SK-N-SH (cell line): ENCODE data around the gene EP400. TPM values are rescaled to one million over a fixed set of nuclear protein-coding genes. Genes with fewer than 3 reads are reported as not detected.

Source experiments
- CTCF ChIA-PET: fragments of 300-600, 350-600 bp; formaldehyde crosslinking; extraction: SDS; loops from one replicate; lab custom pipeline; 2021; lab: Yijun Ruan, JAX
- POLR2A ChIA-PET: fragments of 350-600 bp; sonication (Branson Sonifier 250); formaldehyde crosslinking; extraction: SDS; loops from one replicate; lab custom pipeline; 2020; ENCODE audit warnings: antibody characterized with exemption, inconsistent platforms; lab: Yijun Ruan, JAX
- DNase-seq: peaks from one replicate; pipeline ENCODE4 v3.0.0; 2012
- H2AFZ ChIP-seq: fragments of 200-600 bp; sonication (generic); 2 replicates; pipeline ENCODE4 v1.8.1; 2016; ENCODE audit warnings: antibody characterized with exemption, mild to moderate bottlenecking, low read depth
- H3F3A ChIP-seq: fragments of 200-600 bp; sonication (generic); replicated peaks from 2 replicates; pipeline ENCODE3; 2016; ENCODE audit warnings: antibody characterized with exemption, mild to moderate bottlenecking; ENCODE audit not compliant: insufficient read depth
- H3K27ac ChIP-seq, 2 experiments: fragments of 200-500 bp in 1 of 2; fragments of 200-600 bp in 1 of 2; sonication (Bioruptor generic) in 1 of 2; sonication (generic), shearing (Covaris generic) in 1 of 2; 2 replicates each; pipeline versions ENCODE4 v1.5.1 to v1.6.1; 2014 to 2016; ENCODE audit warnings: low read depth in 2 of 2, inconsistent platforms in 1 of 2, low read length in 1 of 2, mild to moderate bottlenecking in 1 of 2, mixed read lengths in 1 of 2
- H3K27me3 ChIP-seq: fragments of 200-600 bp; sonication (generic), shearing (Covaris generic); 2 replicates; pipeline ENCODE4 v1.6.1; 2016; ENCODE audit warnings: mixed run types; ENCODE audit not compliant: insufficient read depth
- H3K36me3 ChIP-seq, 2 experiments: fragments of 200-500 bp in 1 of 2; fragments of 200-600 bp in 1 of 2; sonication (Bioruptor generic) in 1 of 2; sonication (generic) in 1 of 2; replicated peaks in 1 of 2; 2 replicates each; pipeline versions ENCODE3 to v1.5.1; 2014 to 2016; ENCODE audit warnings: low read length in 1 of 2, mild to moderate bottlenecking in 1 of 2; ENCODE audit not compliant: insufficient read depth in 2 of 2, control insufficient read depth in 1 of 2
- H3K4me1 ChIP-seq, 2 experiments: fragments of 200-500 bp in 1 of 2; fragments of 200-600 bp in 1 of 2; sonication (Bioruptor generic) in 1 of 2; sonication (generic), shearing (Covaris generic) in 1 of 2; 2 replicates each; pipeline versions ENCODE4 v1.5.1 to v1.6.1; 2014 to 2016; ENCODE audit warnings: low read depth in 1 of 2, low read length in 1 of 2, mixed run types in 1 of 2; ENCODE audit not compliant: insufficient read depth in 2 of 2, control insufficient read depth in 1 of 2
- H3K4me2 ChIP-seq: fragments of 200-600 bp; sonication (generic), shearing (Covaris generic); 2 replicates; pipeline ENCODE4 v1.6.1; 2017; ENCODE audit warnings: mixed run types
- H3K4me3 ChIP-seq, 2 experiments: fragments of 200-500 bp in 1 of 2; fragments of 200-600 bp in 1 of 2; sonication (Bioruptor generic) in 1 of 2; sonication (generic), shearing (Covaris generic) in 1 of 2; 2 replicates each; pipeline versions ENCODE4 v1.5.1 to v1.8.1; 2014 to 2016; ENCODE audit warnings: low read depth in 2 of 2, inconsistent platforms in 1 of 2, low read length in 1 of 2, mild to moderate bottlenecking in 1 of 2, mixed read lengths in 1 of 2, moderate library complexity in 1 of 2
- H3K79me2 ChIP-seq: fragments of 200-600 bp; sonication (generic); 2 replicates; pipeline ENCODE4 v1.8.1; 2017; ENCODE audit warnings: mild to moderate bottlenecking; ENCODE audit not compliant: insufficient read depth
- H3K9ac ChIP-seq: fragments of 200-600 bp; sonication (generic); 2 replicates; pipeline ENCODE4 v1.6.1; 2017; ENCODE audit warnings: mixed run types
- H3K9me2 ChIP-seq: fragments of 200-600 bp; sonication (generic); 2 replicates; pipeline ENCODE4 v1.6.1; 2017; ENCODE audit warnings: mixed run types
- H3K9me3 ChIP-seq: fragments of 200-600 bp; sonication (generic); 2 replicates; pipeline ENCODE4 v1.6.1; 2017; ENCODE audit warnings: mixed run types, mild to moderate bottlenecking, moderate library complexity
- H4K20me1 ChIP-seq: fragments of 200-600 bp; sonication (generic); 2 replicates; pipeline ENCODE4 v1.6.1; 2017; ENCODE audit warnings: mild to moderate bottlenecking, mixed run types; ENCODE audit not compliant: insufficient read depth
- FOSL2 ChIP-seq: IDR thresholded peaks from 2 replicates; pipeline ENCODE4 v1.4.0; 2012; ENCODE audit warnings: low read depth, mild to moderate bottlenecking, moderate library complexity, borderline replicate concordance
- GATA2 ChIP-seq: sonication (generic); formaldehyde crosslinking; IDR thresholded peaks from 2 replicates; pipeline ENCODE4 v1.5.0; 2020; ENCODE audit warnings: mild to moderate bottlenecking, missing genetic modification reagents
- RFX5 ChIP-seq: IDR thresholded peaks from 2 replicates; pipeline ENCODE4 v1.6.1; 2012; ENCODE audit warnings: mild to moderate bottlenecking, improper control_type of control experiment, low read length
- TCF12 ChIP-seq: IDR thresholded peaks from 2 replicates; pipeline ENCODE4 v1.4.0; 2012
- WGBS: methylation state at CpG from one replicate; pipeline ENCODE4 v1.1.6; 2017; ENCODE audit warnings: low lambda C conversion rate; 5-methylcytosine and 5-hydroxymethylcytosine counted together
- polyA plus RNA-seq, 3 experiments: library from polyadenylated mRNA; depleted of rRNA; stranded (reverse); fragments of >200 nt; gene quantifications; 2 replicates each; pipeline ENCODE4 v1.2.3, GENCODE V29; 2012
- TF ChIP-seq, protein P1 (sequence below): fragments of 200-600 bp; sonication (generic); IDR thresholded peaks from 2 replicates; pipeline ENCODE4 v1.6.1; 2017; ENCODE audit warnings: antibody characterized with exemption, mild to moderate bottlenecking, moderate library complexity
- TF ChIP-seq, protein P2 (sequence below): fragments of 150-350 bp; IDR thresholded peaks from 2 replicates; pipeline ENCODE4 v1.6.1; 2017; ENCODE audit warnings: antibody characterized with exemption, low read length, low read depth, borderline replicate concordance
- TF ChIP-seq, protein P3 (sequence below): fragments of 150-350 bp; IDR thresholded peaks from 2 replicates; pipeline ENCODE4 v1.6.1; 2016; ENCODE audit warnings: mild to moderate bottlenecking, low read depth, low read length
- TF ChIP-seq, protein P4 (sequence below): IDR thresholded peaks from 2 replicates; pipeline ENCODE4 v1.4.0; 2012; ENCODE audit warnings: low read depth, borderline replicate concordance

EP400 gene
- polyA plus RNA-seq, 1 of the 3 experiments (the other 2 are of a cell fraction), result 7.0 TPM

DNA sequence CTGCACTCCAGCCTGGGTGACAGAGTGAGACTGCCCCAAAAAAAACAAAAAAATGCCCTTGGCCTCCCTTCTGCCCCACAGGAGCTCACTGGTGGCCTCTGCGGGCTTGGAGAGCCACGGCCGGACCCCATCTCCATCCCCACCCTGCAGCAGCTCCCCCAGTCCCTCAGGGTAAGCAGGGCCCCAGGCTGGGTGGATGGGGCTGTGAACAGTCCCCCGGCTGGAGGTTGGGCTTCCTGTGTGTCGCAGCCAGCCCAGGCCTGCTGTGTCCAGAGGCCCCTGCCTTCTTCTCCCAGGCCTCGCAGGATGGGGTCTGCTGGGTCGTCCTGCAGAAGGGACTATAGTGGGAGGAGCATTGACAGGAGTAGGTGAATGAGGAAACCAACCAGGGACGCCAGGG lies 36.1 kb upstream of the EP400 start:
- Histone ChIP-seq H3K4me1 (peaks cover 9 to 27% of the 10 kb centered on the region in 2 experiments; a peak in 2 of 4 replicates), H3K36me3 (peaks cover 4 to 60% of the 10 kb centered on the region in 2 experiments), H3K27ac (no peak overlapping the region; a peak in 1 of 4 replicates), H4K20me1 (no peaks in the 10 kb centered on the region), H3F3A (no peaks in the 10 kb centered on the region), H3K9me3 (no peaks in the 10 kb centered on the region), H3K4me2 (no peak overlapping the region), H3K4me3 (no peak overlapping the region), H3K9ac (no peak overlapping the region), H3K9me2 (no peaks in the 10 kb centered on the region), H3K79me2 (0 out of 2 replicates have a peak, but pooled peaks cover 4% of the 10 kb centered on the region), H2AFZ (no peak overlapping the region), H3K27me3 (no peaks in the 10 kb centered on the region)
- TF ChIP-seq, protein P1, sequence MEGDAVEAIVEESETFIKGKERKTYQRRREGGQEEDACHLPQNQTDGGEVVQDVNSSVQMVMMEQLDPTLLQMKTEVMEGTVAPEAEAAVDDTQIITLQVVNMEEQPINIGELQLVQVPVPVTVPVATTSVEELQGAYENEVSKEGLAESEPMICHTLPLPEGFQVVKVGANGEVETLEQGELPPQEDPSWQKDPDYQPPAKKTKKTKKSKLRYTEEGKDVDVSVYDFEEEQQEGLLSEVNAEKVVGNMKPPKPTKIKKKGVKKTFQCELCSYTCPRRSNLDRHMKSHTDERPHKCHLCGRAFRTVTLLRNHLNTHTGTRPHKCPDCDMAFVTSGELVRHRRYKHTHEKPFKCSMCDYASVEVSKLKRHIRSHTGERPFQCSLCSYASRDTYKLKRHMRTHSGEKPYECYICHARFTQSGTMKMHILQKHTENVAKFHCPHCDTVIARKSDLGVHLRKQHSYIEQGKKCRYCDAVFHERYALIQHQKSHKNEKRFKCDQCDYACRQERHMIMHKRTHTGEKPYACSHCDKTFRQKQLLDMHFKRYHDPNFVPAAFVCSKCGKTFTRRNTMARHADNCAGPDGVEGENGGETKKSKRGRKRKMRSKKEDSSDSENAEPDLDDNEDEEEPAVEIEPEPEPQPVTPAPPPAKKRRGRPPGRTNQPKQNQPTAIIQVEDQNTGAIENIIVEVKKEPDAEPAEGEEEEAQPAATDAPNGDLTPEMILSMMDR, result no peak
- no peak for TF ChIP-seq GATA2 (CRISPR knock-in tag)
- no peak for TF ChIP-seq RFX5
- ChIA-PET CTCF (interaction anchor here (2.8 to 3.6 kb wide), 2 partner anchors 14 to 78 kb away, joined by 12 to 23 read pairs; no protein-coding TSS in a partner anchor), POLR2A (no interaction called here)
- WGBS, result 96% methylated on average over 8 of the region's 8 CpGs
- no peak for DNase-seq

DNA sequence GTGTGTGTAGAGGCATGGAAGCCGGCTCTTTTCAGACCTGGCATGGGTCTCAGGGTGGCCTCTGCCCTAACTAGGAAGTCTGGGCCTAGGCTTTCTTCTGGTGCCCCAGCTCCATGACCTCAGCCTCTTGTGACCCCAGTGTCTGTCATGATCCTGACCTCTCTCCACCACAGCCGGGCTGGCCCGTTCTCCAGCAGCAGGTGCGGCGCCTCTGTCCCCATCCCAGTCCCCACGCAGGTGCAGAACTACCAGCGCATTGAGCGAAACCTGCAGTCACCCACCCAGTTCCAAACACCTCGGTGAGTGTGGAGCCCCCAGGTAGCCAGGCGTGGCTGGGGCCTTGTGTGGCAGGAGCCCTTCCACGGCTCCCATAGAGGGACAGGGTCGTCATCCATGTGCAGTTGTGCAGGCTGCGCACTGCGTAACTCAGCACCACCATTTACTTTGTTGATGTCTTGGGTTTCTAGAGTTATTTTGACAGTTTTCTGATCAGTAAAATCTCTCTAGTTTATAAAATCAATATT lies 35.5 kb upstream of the EP400 start:
- Histone ChIP-seq H3K9me2 (no peaks in the 10 kb centered on the region), H3K9me3 (no peaks in the 10 kb centered on the region), H3K79me2 (0 out of 2 replicates have a peak, but pooled peaks cover 4% of the 10 kb centered on the region), H3K36me3 (peaks cover 4 to 54% of the 10 kb centered on the region in 2 experiments), H3F3A (no peaks in the 10 kb centered on the region), H4K20me1 (no peaks in the 10 kb centered on the region), H3K27ac (no peak overlapping the region; a peak in 1 of 4 replicates), H3K27me3 (no peaks in the 10 kb centered on the region), H3K9ac (no peak overlapping the region), H3K4me3 (no peak overlapping the region), H3K4me1 (peaks cover 9 to 27% of the 10 kb centered on the region in 2 experiments; a peak in 2 of 4 replicates), H2AFZ (no peak overlapping the region), H3K4me2 (no peak overlapping the region)
- WGBS, result 92% methylated on average over 13 of the region's 14 CpGs
- CTCF ChIA-PET, result interaction anchor here (2.8 to 3.6 kb wide), 2 partner anchors 14 to 78 kb away, joined by 12 to 23 read pairs; no protein-coding TSS in a partner anchor
- no peak for DNase-seq
- POLR2A ChIA-PET, result no interaction called here
- no peak for TF ChIP-seq FOSL2
- TF ChIP-seq TCF12, result no peak
- no peak for TF ChIP-seq GATA2 (CRISPR knock-in tag)
- TF ChIP-seq, protein P2, sequence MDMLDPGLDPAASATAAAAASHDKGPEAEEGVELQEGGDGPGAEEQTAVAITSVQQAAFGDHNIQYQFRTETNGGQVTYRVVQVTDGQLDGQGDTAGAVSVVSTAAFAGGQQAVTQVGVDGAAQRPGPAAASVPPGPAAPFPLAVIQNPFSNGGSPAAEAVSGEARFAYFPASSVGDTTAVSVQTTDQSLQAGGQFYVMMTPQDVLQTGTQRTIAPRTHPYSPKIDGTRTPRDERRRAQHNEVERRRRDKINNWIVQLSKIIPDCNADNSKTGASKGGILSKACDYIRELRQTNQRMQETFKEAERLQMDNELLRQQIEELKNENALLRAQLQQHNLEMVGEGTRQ, result no peak
- TF ChIP-seq, protein P3, sequence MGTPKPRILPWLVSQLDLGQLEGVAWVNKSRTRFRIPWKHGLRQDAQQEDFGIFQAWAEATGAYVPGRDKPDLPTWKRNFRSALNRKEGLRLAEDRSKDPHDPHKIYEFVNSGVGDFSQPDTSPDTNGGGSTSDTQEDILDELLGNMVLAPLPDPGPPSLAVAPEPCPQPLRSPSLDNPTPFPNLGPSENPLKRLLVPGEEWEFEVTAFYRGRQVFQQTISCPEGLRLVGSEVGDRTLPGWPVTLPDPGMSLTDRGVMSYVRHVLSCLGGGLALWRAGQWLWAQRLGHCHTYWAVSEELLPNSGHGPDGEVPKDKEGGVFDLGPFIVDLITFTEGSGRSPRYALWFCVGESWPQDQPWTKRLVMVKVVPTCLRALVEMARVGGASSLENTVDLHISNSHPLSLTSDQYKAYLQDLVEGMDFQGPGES, result no peak
- TF ChIP-seq, protein P4, sequence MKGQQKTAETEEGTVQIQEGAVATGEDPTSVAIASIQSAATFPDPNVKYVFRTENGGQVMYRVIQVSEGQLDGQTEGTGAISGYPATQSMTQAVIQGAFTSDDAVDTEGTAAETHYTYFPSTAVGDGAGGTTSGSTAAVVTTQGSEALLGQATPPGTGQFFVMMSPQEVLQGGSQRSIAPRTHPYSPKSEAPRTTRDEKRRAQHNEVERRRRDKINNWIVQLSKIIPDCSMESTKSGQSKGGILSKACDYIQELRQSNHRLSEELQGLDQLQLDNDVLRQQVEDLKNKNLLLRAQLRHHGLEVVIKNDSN, result no peak
- TF ChIP-seq, all 33 proteins: peak for 0
